Neural cell (in vitro differentiated cells): ENCODE measurements around the gene DNAJB12. TPM values are rescaled to one million over a fixed set of nuclear protein-coding genes. Genes with fewer than 3 reads are reported as not detected.

Experiments
- H2AFZ ChIP-seq: fragments of 200-600, 300-800 bp; sonication (generic), shearing (Covaris generic); 2 replicates; pipeline ENCODE4 v1.6.0; 2014; ENCODE audit warnings: low read depth, mild to moderate bottlenecking, antibody characterized with exemption, low read length, moderate library complexity
- H3F3A ChIP-seq: fragments of 200-600 bp; shearing (Covaris generic); 2 replicates; pipeline ENCODE4 v1.6.1; 2016; ENCODE audit warnings: mild to moderate bottlenecking, moderate library complexity, mixed read lengths, antibody characterized with exemption, low read length; ENCODE audit not compliant: insufficient read depth, poor library complexity, severe bottlenecking
- H3K27ac ChIP-seq: fragments of 200-600, 300-800 bp; sonication (generic), shearing (Covaris generic); 2 replicates; pipeline ENCODE4 v1.5.1; 2014; ENCODE audit warnings: mild to moderate bottlenecking, low read length, moderate library complexity
- H3K27me3 ChIP-seq: fragments of 300-800, 200-600 bp; sonication (generic), shearing (Covaris generic); 2 replicates; pipeline ENCODE4 v1.6.0; 2014; ENCODE audit warnings: mild to moderate bottlenecking, low read depth, low read length, moderate library complexity; ENCODE audit not compliant: insufficient read depth
- H3K36me3 ChIP-seq: fragments of 300-800, 200-600 bp; sonication (generic), shearing (Covaris generic); 2 replicates; pipeline ENCODE4 v1.5.1; 2014; ENCODE audit warnings: mild to moderate bottlenecking, antibody characterized with exemption, low read length, moderate library complexity; ENCODE audit not compliant: insufficient read depth
- H3K4me2 ChIP-seq: fragments of 300-800, 200-600 bp; sonication (generic), shearing (Covaris generic); 2 replicates; pipeline ENCODE4 v1.6.0; 2014; ENCODE audit warnings: mild to moderate bottlenecking, low read length
- H3K4me3 ChIP-seq: fragments of 300-800, 200-600 bp; sonication (generic), shearing (Covaris generic); 2 replicates; pipeline ENCODE4 v1.5.1; 2014; ENCODE audit warnings: mild to moderate bottlenecking, low read length, moderate library complexity
- H3K79me2 ChIP-seq: fragments of 200-600 bp; shearing (Covaris generic); replicated peaks from 2 replicates; pipeline ENCODE4 v1.6.0; 2014; ENCODE audit warnings: mild to moderate bottlenecking, low read length, moderate library complexity; ENCODE audit not compliant: insufficient read depth
- H3K9ac ChIP-seq: fragments of 300-800, 200-600 bp; sonication (generic), shearing (Covaris generic); 2 replicates; pipeline ENCODE4 v1.6.1; 2016; ENCODE audit warnings: mild to moderate bottlenecking, low read length, mixed read lengths
- H3K9me2 ChIP-seq: fragments of 200-600 bp; shearing (Covaris generic); 2 replicates; pipeline ENCODE4 v1.6.1; 2016; ENCODE audit warnings: mild to moderate bottlenecking, low read length, mixed read lengths; ENCODE audit not compliant: insufficient read depth
- H3K9me3 ChIP-seq: fragments of 200-600, 300-800 bp; sonication (generic), shearing (Covaris generic); 2 replicates; pipeline ENCODE4 v1.6.1; 2016; ENCODE audit warnings: mild to moderate bottlenecking, mixed run types, low read length, moderate library complexity, mixed read lengths
- H4K20me1 ChIP-seq: fragments of 200-600 bp; shearing (Covaris generic); 2 replicates; pipeline ENCODE4 v1.6.1; 2016; ENCODE audit warnings: mild to moderate bottlenecking, mixed run types; ENCODE audit not compliant: insufficient read depth
- EP300 ChIP-seq: fragments of 450-650 bp; conservative IDR thresholded peaks from 2 replicates; pipeline ENCODE4 v1.6.1; 2014; ENCODE audit warnings: antibody characterized with exemption, mild to moderate bottlenecking, moderate library complexity; ENCODE audit not compliant: poor library complexity, severe bottlenecking
- EZH2 ChIP-seq: fragments of 200-600, 300-800 bp; shearing (Covaris generic), sonication (generic); IDR thresholded peaks from 2 replicates; pipeline ENCODE4 v1.6.1; 2014; ENCODE audit warnings: antibody characterized with exemption, low read length, borderline replicate concordance, mild to moderate bottlenecking; ENCODE audit not compliant: insufficient read depth, poor library complexity, severe bottlenecking
- MXI1 ChIP-seq: fragments of 450-650 bp; conservative IDR thresholded peaks from 2 replicates; pipeline ENCODE4 v1.6.1; 2014; ENCODE audit warnings: antibody characterized with exemption, mild to moderate bottlenecking; ENCODE audit not compliant: poor library complexity, severe bottlenecking
- POLR2AphosphoS5 ChIP-seq: IDR thresholded peaks from 2 replicates; pipeline ENCODE4 v1.6.1; 2012
- RAD21 ChIP-seq: fragments of 450-650 bp; conservative IDR thresholded peaks from 2 replicates; pipeline ENCODE4 v1.6.1; 2014; ENCODE audit warnings: antibody characterized with exemption, mild to moderate bottlenecking, moderate library complexity
- REST ChIP-seq: IDR thresholded peaks from 2 replicates; pipeline ENCODE4 v1.6.1; 2012; ENCODE audit warnings: borderline replicate concordance
- SMC3 ChIP-seq: fragments of 450-650 bp; conservative IDR thresholded peaks from 2 replicates; pipeline ENCODE4 v1.6.1; 2014; ENCODE audit warnings: antibody characterized with exemption, mild to moderate bottlenecking, moderate library complexity; ENCODE audit not compliant: poor library complexity
- polyA plus RNA-seq: library from polyadenylated mRNA; depleted of rRNA; stranded (reverse); fragments of >200 nt; gene quantifications from 2 replicates; pipeline ENCODE4 v1.2.3, GENCODE V29; 2014
- TF ChIP-seq, protein P1 (sequence below): fragments of 450-650 bp; IDR thresholded peaks from 2 replicates; pipeline ENCODE4 v1.5.1; 2014; ENCODE audit warnings: antibody characterized with exemption, mild to moderate bottlenecking, moderate library complexity; ENCODE audit not compliant: poor library complexity, severe bottlenecking

The DNAJB12 gene
- polyA plus RNA-seq, 1 donor from 2014 or later: 24.5 TPM

DNA sequence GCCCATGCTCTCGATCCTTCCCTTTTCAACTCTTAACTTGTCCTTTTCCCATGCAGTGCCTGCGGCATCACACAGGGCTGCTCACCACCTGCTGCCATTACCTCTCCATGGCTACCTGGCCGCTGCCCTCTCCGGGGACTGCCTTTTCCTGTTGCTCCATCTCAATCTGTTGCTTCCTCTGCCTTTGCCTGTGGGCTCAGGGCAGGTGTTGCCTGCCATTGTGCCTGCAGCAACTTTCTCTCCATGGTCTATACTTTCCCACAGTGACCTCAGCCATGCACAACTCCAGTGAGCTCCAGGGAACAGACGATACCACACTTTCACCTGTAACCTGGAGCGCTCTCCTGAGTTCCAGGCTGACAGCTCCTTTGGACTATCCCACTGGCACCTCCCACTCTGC lies 3.2 kb downstream of the DNAJB12 start:
- no peak overlapping the region for H3K27ac ChIP-seq

DNA sequence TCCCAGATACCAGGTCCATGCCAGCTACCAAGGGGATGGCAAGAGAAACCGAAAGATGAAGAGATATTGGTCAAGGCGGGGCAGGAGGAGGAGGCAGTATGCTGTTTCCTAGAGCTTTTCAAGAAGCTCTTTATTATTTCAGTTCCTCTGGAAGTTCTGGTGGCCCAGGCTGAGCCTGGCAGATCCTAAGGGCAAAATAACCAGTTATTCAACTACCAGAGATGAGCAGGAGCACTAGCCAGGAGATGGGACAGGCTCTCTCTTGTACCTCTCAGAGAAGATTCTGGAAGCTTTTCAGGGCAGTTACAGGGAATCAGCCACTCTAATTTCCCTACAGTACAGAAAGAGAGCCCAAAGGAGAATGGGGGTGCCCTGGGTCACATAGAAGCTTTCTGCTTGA lies 5.3 kb downstream of the DNAJB12 start:
- TF ChIP-seq EP300 (no peak), REST (no peak), SMC3 (no peak)
- no peak overlapping the region for H3K4me3 ChIP-seq

More for the DNA sequence above, 3.2 kb downstream of the DNAJB12 start:
- Histone ChIP-seq H3K36me3 (no peaks in the 10 kb centered on the region), H2AFZ (no peak overlapping the region), H4K20me1 (no peaks in the 10 kb centered on the region), H3K4me2 (no peak overlapping the region), H3K9me2 (no peaks in the 10 kb centered on the region), H3K9ac (no peak overlapping the region), H3K9me3 (no peaks in the 10 kb centered on the region), H3K27me3 (no peaks in the 10 kb centered on the region), H3K4me3 (no peak overlapping the region), H3F3A (no peaks in the 10 kb centered on the region), H3K79me2 (peaks cover 23% of the 10 kb centered on the region)
- TF ChIP-seq, protein P1, sequence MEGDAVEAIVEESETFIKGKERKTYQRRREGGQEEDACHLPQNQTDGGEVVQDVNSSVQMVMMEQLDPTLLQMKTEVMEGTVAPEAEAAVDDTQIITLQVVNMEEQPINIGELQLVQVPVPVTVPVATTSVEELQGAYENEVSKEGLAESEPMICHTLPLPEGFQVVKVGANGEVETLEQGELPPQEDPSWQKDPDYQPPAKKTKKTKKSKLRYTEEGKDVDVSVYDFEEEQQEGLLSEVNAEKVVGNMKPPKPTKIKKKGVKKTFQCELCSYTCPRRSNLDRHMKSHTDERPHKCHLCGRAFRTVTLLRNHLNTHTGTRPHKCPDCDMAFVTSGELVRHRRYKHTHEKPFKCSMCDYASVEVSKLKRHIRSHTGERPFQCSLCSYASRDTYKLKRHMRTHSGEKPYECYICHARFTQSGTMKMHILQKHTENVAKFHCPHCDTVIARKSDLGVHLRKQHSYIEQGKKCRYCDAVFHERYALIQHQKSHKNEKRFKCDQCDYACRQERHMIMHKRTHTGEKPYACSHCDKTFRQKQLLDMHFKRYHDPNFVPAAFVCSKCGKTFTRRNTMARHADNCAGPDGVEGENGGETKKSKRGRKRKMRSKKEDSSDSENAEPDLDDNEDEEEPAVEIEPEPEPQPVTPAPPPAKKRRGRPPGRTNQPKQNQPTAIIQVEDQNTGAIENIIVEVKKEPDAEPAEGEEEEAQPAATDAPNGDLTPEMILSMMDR: no peak
- TF ChIP-seq REST (no peak), EZH2 (no peak), SMC3 (no peak), MXI1 (no peak), POLR2AphosphoS5 (no peak), EP300 (no peak), RAD21 (no peak)

More for the DNA sequence above, 5.3 kb downstream of the DNAJB12 start:
- peaks cover 23% of the 10 kb centered on the region for H3K79me2 ChIP-seq
- no peak overlapping the region for H3K9ac ChIP-seq
- no peaks in the 10 kb centered on the region for H3K9me2 ChIP-seq
- H3K27me3 ChIP-seq: no peaks in the 10 kb centered on the region
- no peaks in the 10 kb centered on the region for H3K36me3 ChIP-seq
- H2AFZ ChIP-seq: no peak overlapping the region
- no peaks in the 10 kb centered on the region for H4K20me1 ChIP-seq
- H3K4me2 ChIP-seq: no peak overlapping the region
- no peaks in the 10 kb centered on the region for H3F3A ChIP-seq
- no peak overlapping the region for H3K27ac ChIP-seq
- no peaks in the 10 kb centered on the region for H3K9me3 ChIP-seq
